ENCODE measurements around the gene MYL5.

The MYL5 gene

GRCh38 chr4:714087-714486 lies 39.7 kb downstream of the MYL5 start:
- peaks cover 37% of the 10 kb centered on the region for H3K79me1 ChIP-seq (ENCODE audit: low read length)
- H3K4ac ChIP-seq (ENCODE audit: low read depth, low read length), result no peak overlapping the region
- no peaks in the 10 kb centered on the region for H3K4me1 ChIP-seq (ENCODE audit: control insufficient read depth, low read depth, low read length)
- H2BK15ac ChIP-seq (replicated peaks; ENCODE audit: low read depth), result no peak overlapping the region
- no peaks in the 10 kb centered on the region for H3K36me3 ChIP-seq (ENCODE audit: control insufficient read depth, insufficient read depth, low read length)
- H4K5ac ChIP-seq (ENCODE audit: low read length), result no peak overlapping the region
- H2AK5ac ChIP-seq (ENCODE audit: low read length), result no peak overlapping the region
- no peak overlapping the region for H2BK5ac ChIP-seq (ENCODE audit: low read length)
- H3K9ac ChIP-seq (ENCODE audit: low read length), result no peak overlapping the region
- H3K27me3 ChIP-seq (ENCODE audit: insufficient read depth, low read length, poor library complexity), result no peaks in the 10 kb centered on the region
- H3K18ac ChIP-seq (ENCODE audit: low read length), result no peak overlapping the region
- H2BK120ac ChIP-seq (ENCODE audit: low read depth, low read length), result no peak overlapping the region
- no peak overlapping the region for H3K56ac ChIP-seq (ENCODE audit: low read length)
- no peak overlapping the region for H3K27ac ChIP-seq (ENCODE audit: low read depth, low read length)
- peaks cover 64% of the 10 kb centered on the region for H3K79me2 ChIP-seq (ENCODE audit: control insufficient read depth, insufficient read depth, low read length)
- no peak overlapping the region for H3K4me3 ChIP-seq (ENCODE audit: low read length)
- no peak overlapping the region for H4K8ac ChIP-seq (ENCODE audit: low read depth, low read length)
- no peak overlapping the region for H3K23ac ChIP-seq (ENCODE audit: low read length)
- H3K4me2 ChIP-seq (ENCODE audit: low read length), result no peak overlapping the region
- no CpG with 5 or more reads among the region's 18 CpGs for WGBS (ENCODE audit: extremely low coverage, insufficient coverage, low lambda C conversion rate)
- no peak for DNase-seq

DNA sequence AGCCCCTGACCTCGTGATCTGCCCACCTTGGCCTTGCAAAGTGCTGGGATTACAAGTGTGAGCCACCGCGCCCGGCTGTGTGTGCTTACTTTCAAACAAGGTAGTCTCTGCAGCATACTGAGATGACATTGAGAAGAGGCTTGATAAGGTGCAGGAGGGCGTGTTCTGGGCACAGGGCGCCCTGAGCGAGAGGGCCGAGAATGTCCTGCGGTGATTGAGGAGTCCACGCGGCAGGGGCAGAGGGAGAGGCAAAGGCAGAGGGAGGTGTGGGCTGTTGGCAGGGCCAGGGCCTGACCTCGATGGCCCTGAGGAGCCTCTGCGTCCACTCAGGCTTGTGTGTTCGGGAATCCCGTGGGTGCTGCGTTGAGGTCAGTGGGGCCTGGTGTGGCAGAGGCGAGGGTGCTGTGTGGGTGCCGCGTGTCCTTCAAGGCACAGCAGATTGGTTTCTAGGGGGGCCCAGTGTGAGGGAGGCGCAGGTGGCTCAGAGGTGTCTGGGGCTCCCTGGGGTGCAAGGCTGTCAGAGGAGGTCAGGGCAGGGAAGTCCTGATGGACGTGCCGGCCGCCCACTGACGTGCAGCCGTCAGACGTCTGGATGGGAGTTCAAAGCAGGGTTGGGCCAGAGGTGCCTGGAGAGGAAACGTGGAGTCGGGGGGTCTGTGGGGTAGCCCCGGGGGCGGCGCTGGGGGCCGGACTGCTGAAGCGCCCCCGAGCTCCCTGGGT lies 43.4 kb downstream of the MYL5 start:
- Histone ChIP-seq H3K79me1 (ENCODE audit: low read length) (peaks cover 41% of the 10 kb centered on the region), H3K23ac (ENCODE audit: low read length) (no peak overlapping the region), H3K27me3 (ENCODE audit: insufficient read depth, low read length, poor library complexity) (no peaks in the 10 kb centered on the region), H3K4me2 (ENCODE audit: low read length) (no peak overlapping the region), H3K9ac (ENCODE audit: low read length) (no peak overlapping the region), H3K79me2 (ENCODE audit: control insufficient read depth, insufficient read depth, low read length) (peaks cover 72% of the 10 kb centered on the region), H2BK5ac (ENCODE audit: low read length) (no peak overlapping the region), H2BK15ac (replicated peaks; ENCODE audit: low read depth) (no peak overlapping the region), H4K8ac (ENCODE audit: low read depth, low read length) (no peak overlapping the region), H3K18ac (ENCODE audit: low read length) (no peak overlapping the region), H2BK120ac (ENCODE audit: low read depth, low read length) (no peak overlapping the region), H3K27ac (ENCODE audit: low read depth, low read length) (no peak overlapping the region), H3K36me3 (ENCODE audit: control insufficient read depth, insufficient read depth, low read length) (peaks cover 1% of the 10 kb centered on the region), H3K4me3 (ENCODE audit: low read length) (no peak overlapping the region), H3K56ac (ENCODE audit: low read length) (no peak overlapping the region), H3K4ac (ENCODE audit: low read depth, low read length) (no peak overlapping the region), H2AK5ac (ENCODE audit: low read length) (no peak overlapping the region), H3K4me1 (ENCODE audit: control insufficient read depth, low read depth, low read length) (no peaks in the 10 kb centered on the region), H4K5ac (ENCODE audit: low read length) (no peak overlapping the region)
- no peak for DNase-seq
- no CpG with 5 or more reads among the region's 34 CpGs for WGBS (ENCODE audit: extremely low coverage, insufficient coverage, low lambda C conversion rate)

DNA sequence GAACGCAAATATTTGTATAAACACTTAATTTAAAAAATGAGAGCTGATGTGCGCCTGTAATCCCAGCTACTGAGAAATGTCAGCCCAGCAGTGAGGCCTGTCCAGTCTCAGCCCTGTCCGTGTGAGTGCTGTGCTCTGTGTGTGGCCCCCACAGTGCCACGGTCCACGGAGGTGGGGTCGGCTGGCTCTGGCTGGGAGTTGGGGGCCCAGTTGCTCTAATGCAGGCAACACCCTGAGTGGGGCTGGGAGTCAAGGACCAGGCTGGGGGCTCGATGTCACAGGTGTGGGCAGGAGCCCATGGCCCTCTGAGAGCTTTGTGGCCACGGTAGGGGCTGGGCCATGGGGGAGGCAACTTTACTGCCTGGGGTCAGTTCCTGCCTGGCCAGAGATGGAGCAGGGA lies 44.1 kb downstream of the MYL5 start:
- Histone ChIP-seq H2BK5ac (ENCODE audit: low read length) (no peak overlapping the region), H3K9ac (ENCODE audit: low read length) (no peak overlapping the region), H3K36me3 (ENCODE audit: control insufficient read depth, insufficient read depth, low read length) (peaks cover 1% of the 10 kb centered on the region), H2AK5ac (ENCODE audit: low read length) (no peak overlapping the region), H3K56ac (ENCODE audit: low read length) (no peak overlapping the region), H3K18ac (ENCODE audit: low read length) (no peak overlapping the region), H3K4me2 (ENCODE audit: low read length) (no peak overlapping the region), H4K5ac (ENCODE audit: low read length) (no peak overlapping the region), H2BK15ac (replicated peaks; ENCODE audit: low read depth) (no peak overlapping the region), H3K4ac (ENCODE audit: low read depth, low read length) (no peak overlapping the region), H3K4me3 (ENCODE audit: low read length) (no peak overlapping the region), H4K8ac (ENCODE audit: low read depth, low read length) (no peak overlapping the region), H2BK120ac (ENCODE audit: low read depth, low read length) (no peak overlapping the region), H3K4me1 (ENCODE audit: control insufficient read depth, low read depth, low read length) (no peaks in the 10 kb centered on the region), H3K27me3 (ENCODE audit: insufficient read depth, low read length, poor library complexity) (no peaks in the 10 kb centered on the region), H3K79me1 (ENCODE audit: low read length) (peaks cover 42% of the 10 kb centered on the region), H3K23ac (ENCODE audit: low read length) (no peak overlapping the region), H3K79me2 (ENCODE audit: control insufficient read depth, insufficient read depth, low read length) (peaks cover 70% of the 10 kb centered on the region), H3K27ac (ENCODE audit: low read depth, low read length) (no peak overlapping the region)
- WGBS (ENCODE audit: extremely low coverage, insufficient coverage, low lambda C conversion rate), result no CpG with 5 or more reads among the region's 8 CpGs
- DNase-seq, result no peak

DNA sequence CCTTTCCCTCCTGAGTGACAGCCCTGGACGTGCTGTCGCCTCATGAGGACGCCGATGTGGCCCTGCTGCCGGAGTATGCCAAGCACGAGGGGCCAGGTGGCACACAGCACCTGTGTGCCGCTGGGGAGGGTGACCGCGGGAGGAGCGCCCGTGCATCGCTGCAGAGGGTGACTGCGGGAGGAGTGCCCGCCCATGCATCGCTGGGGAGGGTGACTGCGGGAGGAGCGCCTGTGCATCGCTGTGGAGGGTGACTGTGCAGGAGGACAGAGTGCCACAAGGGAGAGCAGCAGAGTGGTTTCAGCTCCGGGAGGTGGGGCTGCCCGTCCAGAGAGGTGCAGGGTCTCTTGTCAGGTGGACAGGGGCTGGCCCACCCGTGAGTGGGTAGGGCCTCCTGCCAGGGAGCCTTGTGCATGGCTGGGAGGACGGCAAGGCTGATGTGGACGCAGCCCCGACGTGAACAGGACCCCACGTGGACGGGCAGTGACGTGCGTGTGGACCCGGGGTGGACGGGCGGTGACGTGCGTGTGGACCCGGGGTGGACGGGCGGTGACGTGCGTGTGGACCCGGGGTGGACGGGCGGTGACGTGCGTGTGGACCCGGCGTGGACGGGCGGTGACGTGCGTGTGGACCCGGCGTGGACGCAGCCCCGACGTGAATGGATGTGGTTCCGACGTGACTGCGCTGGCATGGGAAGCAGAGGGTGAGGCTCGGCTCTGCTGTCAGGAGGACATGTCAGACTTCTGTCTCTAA lies 45.9 kb downstream of the MYL5 start:
- no peak for DNase-seq
- Histone ChIP-seq H3K79me2 (ENCODE audit: control insufficient read depth, insufficient read depth, low read length) (peaks cover 66% of the 10 kb centered on the region), H3K79me1 (ENCODE audit: low read length) (peaks cover 37% of the 10 kb centered on the region), H3K23ac (ENCODE audit: low read length) (no peak overlapping the region), H2BK15ac (replicated peaks; ENCODE audit: low read depth) (no peak overlapping the region), H2BK5ac (ENCODE audit: low read length) (no peak overlapping the region), H3K36me3 (ENCODE audit: control insufficient read depth, insufficient read depth, low read length) (peaks cover 1% of the 10 kb centered on the region), H3K27ac (ENCODE audit: low read depth, low read length) (no peak overlapping the region), H3K18ac (ENCODE audit: low read length) (no peak overlapping the region), H3K4me3 (ENCODE audit: low read length) (no peak overlapping the region), H4K5ac (ENCODE audit: low read length) (no peak overlapping the region), H3K4me1 (ENCODE audit: control insufficient read depth, low read depth, low read length) (no peaks in the 10 kb centered on the region), H3K4ac (ENCODE audit: low read depth, low read length) (no peak overlapping the region), H3K4me2 (ENCODE audit: low read length) (no peak overlapping the region), H4K8ac (ENCODE audit: low read depth, low read length) (no peak overlapping the region), H2BK120ac (ENCODE audit: low read depth, low read length) (no peak overlapping the region), H3K9ac (ENCODE audit: low read length) (no peak overlapping the region), H3K27me3 (ENCODE audit: insufficient read depth, low read length, poor library complexity) (no peaks in the 10 kb centered on the region), H3K56ac (ENCODE audit: low read length) (no peak overlapping the region), H2AK5ac (ENCODE audit: low read length) (no peak overlapping the region)
- no CpG with 5 or more reads among the region's 59 CpGs for WGBS (ENCODE audit: extremely low coverage, insufficient coverage, low lambda C conversion rate)

- no peak overlapping the region for H2BK15ac ChIP-seq (replicated peaks; ENCODE audit: low read depth)
- H3K4me3 ChIP-seq (ENCODE audit: low read length), result no peak overlapping the region
- H4K8ac ChIP-seq (ENCODE audit: low read depth, low read length), result no peak overlapping the region
- H3K9ac ChIP-seq (ENCODE audit: low read length), result no peak overlapping the region
- no CpG with 5 or more reads among the region's 31 CpGs for WGBS (ENCODE audit: extremely low coverage, insufficient coverage, low lambda C conversion rate)
- no peak overlapping the region for H3K56ac ChIP-seq (ENCODE audit: low read length)
- no peak overlapping the region for H3K18ac ChIP-seq (ENCODE audit: low read length)
- no peaks in the 10 kb centered on the region for H3K4me1 ChIP-seq (ENCODE audit: control insufficient read depth, low read depth, low read length)
- peaks cover 1% of the 10 kb centered on the region for H3K36me3 ChIP-seq (ENCODE audit: control insufficient read depth, insufficient read depth, low read length)
- peaks cover 39% of the 10 kb centered on the region for H3K79me1 ChIP-seq (ENCODE audit: low read length)
- no peak overlapping the region for H3K27ac ChIP-seq (ENCODE audit: low read depth, low read length)
- no peaks in the 10 kb centered on the region for H3K27me3 ChIP-seq (ENCODE audit: insufficient read depth, low read length, poor library complexity)
- no peak overlapping the region for H3K4me2 ChIP-seq (ENCODE audit: low read length)
- no peak overlapping the region for H2AK5ac ChIP-seq (ENCODE audit: low read length)
- no peak overlapping the region for H2BK5ac ChIP-seq (ENCODE audit: low read length)
- H3K4ac ChIP-seq (ENCODE audit: low read depth, low read length), result no peak overlapping the region
- DNase-seq, result no peak
- H4K5ac ChIP-seq (ENCODE audit: low read length), result no peak overlapping the region
- H2BK120ac ChIP-seq (ENCODE audit: low read depth, low read length), result no peak overlapping the region
- H3K79me2 ChIP-seq (ENCODE audit: control insufficient read depth, insufficient read depth, low read length), result peaks cover 76% of the 10 kb centered on the region
- H3K23ac ChIP-seq (ENCODE audit: low read length), result no peak overlapping the region
These were observed 47.2 kb downstream of the MYL5 start for GRCh38 chr4:721261-722168.

All from mesendoderm (in vitro differentiated cells).